HG03571 (cell line): ENCODE data around the gene MKNK2.

ENCODE experiments used
- ATAC-seq: cut with Tn5 transposase; IDR thresholded peaks from one replicate; pipeline ENCODE4 v1.9.1; 2021; ENCODE audit not compliant: unreplicated experiment

The MKNK2 gene

GRCh38 chr19:2033115-2033824 is 17.8 kb downstream of the MKNK2 start:
- no peak for ATAC-seq

- no peak for ATAC-seq
Measured at GRCh38 chr19:2032296-2032941, 18.6 kb downstream of the MKNK2 start.

GRCh38 chr19:2027361-2027760 is 23.7 kb downstream of the MKNK2 start:
- ATAC-seq = no peak

GRCh38 chr19:2026770-2027169 is 24.3 kb downstream of the MKNK2 start:
- ATAC-seq = no peak

- ATAC-seq = no peak
Measured at GRCh38 chr19:2022289-2022688, 28.8 kb downstream of the MKNK2 start.

- no peak for ATAC-seq
Measured at GRCh38 chr19:2021453-2022140, 29.4 kb downstream of the MKNK2 start.

- no peak for ATAC-seq
Measured at GRCh38 chr19:2018752-2019151, 32.3 kb downstream of the MKNK2 start.

GRCh38 chr19:2016041-2016807 is 34.8 kb downstream of the MKNK2 start:
- no peak for ATAC-seq

GRCh38 chr19:2015608-2015950 is 35.5 kb downstream of the MKNK2 start, which contains the start of gene BTBD2:
Gene BTBD2 (minus strand): TSS chr19:2015714. CDS start chr19:2015703, 11 bp downstream.
- ATAC-seq = no peak

GRCh38 chr19:2014731-2015607 is 36.1 kb downstream of the MKNK2 start:
- ATAC-seq = no peak

GRCh38 chr19:2014131-2014571 is 36.9 kb downstream of the MKNK2 start:
- no peak for ATAC-seq

GRCh38 chr19:2013683-2013961 is 37.4 kb downstream of the MKNK2 start:
- ATAC-seq = no peak

GRCh38 chr19:2012941-2013682 is 37.9 kb downstream of the MKNK2 start:
- no peak for ATAC-seq

- ATAC-seq = no peak
Measured at GRCh38 chr19:2011169-2011568, 39.9 kb downstream of the MKNK2 start.

GRCh38 chr19:2010135-2010668 is 40.8 kb downstream of the MKNK2 start:
- no peak for ATAC-seq

GRCh38 chr19:2003874-2004273 is 47.2 kb downstream of the MKNK2 start:
- no peak for ATAC-seq

GRCh38 chr19:1999856-2000515 is 51.1 kb downstream of the MKNK2 start:
- ATAC-seq = no peak

- ATAC-seq = no peak
Measured at GRCh38 chr19:1998712-1999708, 52.0 kb downstream of the MKNK2 start.
